Heart left ventricle (tissue), 13 donors: ENCODE measurements around the gene MEI1.

Source experiments
- POLR2A ChIP-seq, 2 donors: fragments of 450-650 bp; IDR thresholded peaks; one replicate each; pipeline ENCODE4 v1.6.1; 2017; ENCODE audit warnings: antibody characterized with exemption in 2 of 2, mild to moderate bottlenecking in 2 of 2, moderate library complexity in 2 of 2
- TF ChIP-seq, protein P1 (sequence below), 12 donors: fragments of 200-600 bp; sonication (generic) in 4 of 12; IDR thresholded peaks; one replicate each; pipeline versions ENCODE4 v1.5.0 to v1.8.0; 2018 to 2022; ENCODE audit warnings: antibody characterized with exemption in 12 of 12, mild to moderate bottlenecking in 5 of 12
- donor health status: ischemic (EF 13 %, LVEDD 7.1; RV severe dilation, severe dysfunction).
- donor health status: DM: no; HTN: yes; CAD: no.
- donor health status: DM: no; HTN: no; CAD: no.
- donor health status: ischemic (EF 25% LVEDD 6.9; RV normal size, moderate dysfunction).
- donor health status: ischemic (EF 25% LVEDD 5.7; RV mildly dilated, moderate dysfunction).
- donor health status: ischemic (EF 35%, LVEDD 5.7; RV mildly dilated, moderate dysfunction).
- donor health status: nonischemic (EF 11% LVEDD 7.7; RV severe dilation, severe dysfunction).
- donor health status: DM: yes; HTN: yes; CAD: no.
- donor health status: PGD.
- donor health status: ischemic (EF 29% LVEDD 5.4; RV normal size, mild dysfunction).
- donor health status: nonischemic (EF 23%, LVEDD 6.1; RV moderate dilation, normal function).

DNA sequence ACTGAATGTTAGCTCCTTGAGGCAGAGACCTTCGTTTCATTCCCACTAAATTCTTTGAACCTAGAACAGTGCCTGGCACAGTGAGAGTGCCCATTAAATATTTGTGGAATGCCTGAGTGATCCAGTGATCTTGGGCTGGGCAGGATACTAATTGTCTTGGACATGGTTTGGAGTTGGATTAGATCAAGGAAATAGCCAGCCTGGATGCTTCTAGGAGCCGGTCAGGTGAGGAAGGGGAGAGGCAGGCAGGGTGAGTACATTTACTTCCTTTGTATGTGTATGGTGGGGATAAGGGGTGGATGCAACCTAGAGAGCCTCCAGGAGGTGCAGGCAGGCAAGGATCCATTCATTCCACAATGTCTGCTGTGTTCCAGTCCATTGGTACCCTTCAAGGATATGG, 137.2 kb downstream of the MEI1 start:
- TF ChIP-seq POLR2A (IDR thresholded peaks at IDR 0.05) = no peak
- TF ChIP-seq, protein P1, sequence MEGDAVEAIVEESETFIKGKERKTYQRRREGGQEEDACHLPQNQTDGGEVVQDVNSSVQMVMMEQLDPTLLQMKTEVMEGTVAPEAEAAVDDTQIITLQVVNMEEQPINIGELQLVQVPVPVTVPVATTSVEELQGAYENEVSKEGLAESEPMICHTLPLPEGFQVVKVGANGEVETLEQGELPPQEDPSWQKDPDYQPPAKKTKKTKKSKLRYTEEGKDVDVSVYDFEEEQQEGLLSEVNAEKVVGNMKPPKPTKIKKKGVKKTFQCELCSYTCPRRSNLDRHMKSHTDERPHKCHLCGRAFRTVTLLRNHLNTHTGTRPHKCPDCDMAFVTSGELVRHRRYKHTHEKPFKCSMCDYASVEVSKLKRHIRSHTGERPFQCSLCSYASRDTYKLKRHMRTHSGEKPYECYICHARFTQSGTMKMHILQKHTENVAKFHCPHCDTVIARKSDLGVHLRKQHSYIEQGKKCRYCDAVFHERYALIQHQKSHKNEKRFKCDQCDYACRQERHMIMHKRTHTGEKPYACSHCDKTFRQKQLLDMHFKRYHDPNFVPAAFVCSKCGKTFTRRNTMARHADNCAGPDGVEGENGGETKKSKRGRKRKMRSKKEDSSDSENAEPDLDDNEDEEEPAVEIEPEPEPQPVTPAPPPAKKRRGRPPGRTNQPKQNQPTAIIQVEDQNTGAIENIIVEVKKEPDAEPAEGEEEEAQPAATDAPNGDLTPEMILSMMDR (IDR thresholded peaks at IDR 0.05) = no peak
